HL-60 (cell line): ENCODE data around the gene SP3.

Source experiments
- DNase-seq, 2 experiments: peaks; one replicate each; pipeline ENCODE4 v3.0.0-alpha.2; 2010 to 2020; ENCODE audit warnings: low read depth in 1 of 2, low spot score in 1 of 2
- H3K27ac ChIP-seq: fragments of 250-450 bp; sonication (Bioruptor Pico); replicated peaks from 2 replicates; pipeline ENCODE4 v1.5.1; 2020; ENCODE audit warnings: mild to moderate bottlenecking, moderate library complexity
- H3K27me3 ChIP-seq: fragments of 250-450 bp; sonication (Bioruptor Pico); 2 replicates; pipeline ENCODE4 v1.5.1; 2021; ENCODE audit warnings: mild to moderate bottlenecking, moderate library complexity; ENCODE audit not compliant: insufficient read depth, poor library complexity, severe bottlenecking
- H3K4me3 ChIP-seq: replicated peaks from 2 replicates; pipeline ENCODE4 v1.5.1; 2011; ENCODE audit warnings: mild to moderate bottlenecking, control low read depth, low read length; ENCODE audit not compliant: insufficient read depth
- GABPA ChIP-seq: IDR thresholded peaks from 2 replicates; pipeline ENCODE4 v1.6.1; 2012; ENCODE audit warnings: low read depth
- POLR2AphosphoS5 ChIP-seq: IDR thresholded peaks from 2 replicates; pipeline ENCODE4 v1.6.1; 2012; ENCODE audit warnings: low read depth
- SPI1 ChIP-seq: IDR thresholded peaks from 2 replicates; pipeline ENCODE4 v1.6.1; 2012; ENCODE audit warnings: low read depth, mild to moderate bottlenecking, borderline replicate concordance
- TF ChIP-seq, protein P1 (sequence below): IDR thresholded peaks from one replicate; pipeline ENCODE4 v1.5.1; 2011; ENCODE audit warnings: low read length, control low read depth, inconsistent platforms; ENCODE audit not compliant: insufficient read depth
- TF ChIP-seq, protein P2 (sequence below): IDR thresholded peaks from 2 replicates; pipeline ENCODE4 v1.6.1; 2012; ENCODE audit warnings: low read depth; ENCODE audit not compliant: insufficient replicate concordance

The SP3 gene

DNA sequence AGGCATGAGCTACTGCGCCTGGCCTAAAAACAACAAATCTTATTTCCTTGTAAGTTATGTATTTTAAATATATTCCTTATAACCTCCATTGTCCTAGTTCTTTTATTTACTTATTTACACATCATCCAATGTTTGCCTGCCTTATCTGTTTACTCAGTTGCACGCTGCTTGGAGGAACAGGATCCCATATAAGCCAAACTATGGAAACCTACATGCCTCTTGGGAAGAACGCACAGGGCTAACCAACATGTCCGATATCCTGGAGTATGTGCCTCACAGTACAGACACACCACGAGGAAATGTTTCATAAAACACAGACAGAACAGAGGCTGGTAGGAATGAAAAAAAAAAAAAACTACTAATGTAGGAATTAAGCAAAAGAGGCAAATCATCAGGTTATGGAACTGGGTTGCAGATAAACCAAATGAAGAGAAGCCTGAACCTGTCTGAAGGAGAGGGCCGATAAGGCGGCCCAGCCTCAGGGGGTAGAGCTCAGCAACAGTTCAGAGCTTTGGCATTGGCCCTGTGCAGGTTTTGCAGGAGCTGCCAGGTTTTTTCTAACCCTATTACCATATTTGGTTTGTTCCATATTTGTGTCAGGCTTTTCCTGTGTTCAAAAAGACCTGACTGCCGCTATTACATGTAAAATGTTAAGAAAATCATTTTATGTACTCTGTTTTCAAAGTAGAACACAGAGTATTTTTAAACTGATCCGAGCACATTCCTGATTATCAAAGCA, 19.9 kb upstream of the SP3 start:
- no peak for TF ChIP-seq GABPA
- TF ChIP-seq POLR2AphosphoS5 = no peak
- TF ChIP-seq, protein P1, sequence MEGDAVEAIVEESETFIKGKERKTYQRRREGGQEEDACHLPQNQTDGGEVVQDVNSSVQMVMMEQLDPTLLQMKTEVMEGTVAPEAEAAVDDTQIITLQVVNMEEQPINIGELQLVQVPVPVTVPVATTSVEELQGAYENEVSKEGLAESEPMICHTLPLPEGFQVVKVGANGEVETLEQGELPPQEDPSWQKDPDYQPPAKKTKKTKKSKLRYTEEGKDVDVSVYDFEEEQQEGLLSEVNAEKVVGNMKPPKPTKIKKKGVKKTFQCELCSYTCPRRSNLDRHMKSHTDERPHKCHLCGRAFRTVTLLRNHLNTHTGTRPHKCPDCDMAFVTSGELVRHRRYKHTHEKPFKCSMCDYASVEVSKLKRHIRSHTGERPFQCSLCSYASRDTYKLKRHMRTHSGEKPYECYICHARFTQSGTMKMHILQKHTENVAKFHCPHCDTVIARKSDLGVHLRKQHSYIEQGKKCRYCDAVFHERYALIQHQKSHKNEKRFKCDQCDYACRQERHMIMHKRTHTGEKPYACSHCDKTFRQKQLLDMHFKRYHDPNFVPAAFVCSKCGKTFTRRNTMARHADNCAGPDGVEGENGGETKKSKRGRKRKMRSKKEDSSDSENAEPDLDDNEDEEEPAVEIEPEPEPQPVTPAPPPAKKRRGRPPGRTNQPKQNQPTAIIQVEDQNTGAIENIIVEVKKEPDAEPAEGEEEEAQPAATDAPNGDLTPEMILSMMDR = no peak
- TF ChIP-seq, protein P2, sequence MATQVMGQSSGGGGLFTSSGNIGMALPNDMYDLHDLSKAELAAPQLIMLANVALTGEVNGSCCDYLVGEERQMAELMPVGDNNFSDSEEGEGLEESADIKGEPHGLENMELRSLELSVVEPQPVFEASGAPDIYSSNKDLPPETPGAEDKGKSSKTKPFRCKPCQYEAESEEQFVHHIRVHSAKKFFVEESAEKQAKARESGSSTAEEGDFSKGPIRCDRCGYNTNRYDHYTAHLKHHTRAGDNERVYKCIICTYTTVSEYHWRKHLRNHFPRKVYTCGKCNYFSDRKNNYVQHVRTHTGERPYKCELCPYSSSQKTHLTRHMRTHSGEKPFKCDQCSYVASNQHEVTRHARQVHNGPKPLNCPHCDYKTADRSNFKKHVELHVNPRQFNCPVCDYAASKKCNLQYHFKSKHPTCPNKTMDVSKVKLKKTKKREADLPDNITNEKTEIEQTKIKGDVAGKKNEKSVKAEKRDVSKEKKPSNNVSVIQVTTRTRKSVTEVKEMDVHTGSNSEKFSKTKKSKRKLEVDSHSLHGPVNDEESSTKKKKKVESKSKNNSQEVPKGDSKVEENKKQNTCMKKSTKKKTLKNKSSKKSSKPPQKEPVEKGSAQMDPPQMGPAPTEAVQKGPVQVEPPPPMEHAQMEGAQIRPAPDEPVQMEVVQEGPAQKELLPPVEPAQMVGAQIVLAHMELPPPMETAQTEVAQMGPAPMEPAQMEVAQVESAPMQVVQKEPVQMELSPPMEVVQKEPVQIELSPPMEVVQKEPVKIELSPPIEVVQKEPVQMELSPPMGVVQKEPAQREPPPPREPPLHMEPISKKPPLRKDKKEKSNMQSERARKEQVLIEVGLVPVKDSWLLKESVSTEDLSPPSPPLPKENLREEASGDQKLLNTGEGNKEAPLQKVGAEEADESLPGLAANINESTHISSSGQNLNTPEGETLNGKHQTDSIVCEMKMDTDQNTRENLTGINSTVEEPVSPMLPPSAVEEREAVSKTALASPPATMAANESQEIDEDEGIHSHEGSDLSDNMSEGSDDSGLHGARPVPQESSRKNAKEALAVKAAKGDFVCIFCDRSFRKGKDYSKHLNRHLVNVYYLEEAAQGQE = no peak
- no peak for TF ChIP-seq SPI1
- Histone ChIP-seq H3K27me3 (no peaks in the 10 kb centered on the region), H3K27ac (no peak overlapping the region), H3K4me3 (no peak overlapping the region)
- no peak for DNase-seq

DNA sequence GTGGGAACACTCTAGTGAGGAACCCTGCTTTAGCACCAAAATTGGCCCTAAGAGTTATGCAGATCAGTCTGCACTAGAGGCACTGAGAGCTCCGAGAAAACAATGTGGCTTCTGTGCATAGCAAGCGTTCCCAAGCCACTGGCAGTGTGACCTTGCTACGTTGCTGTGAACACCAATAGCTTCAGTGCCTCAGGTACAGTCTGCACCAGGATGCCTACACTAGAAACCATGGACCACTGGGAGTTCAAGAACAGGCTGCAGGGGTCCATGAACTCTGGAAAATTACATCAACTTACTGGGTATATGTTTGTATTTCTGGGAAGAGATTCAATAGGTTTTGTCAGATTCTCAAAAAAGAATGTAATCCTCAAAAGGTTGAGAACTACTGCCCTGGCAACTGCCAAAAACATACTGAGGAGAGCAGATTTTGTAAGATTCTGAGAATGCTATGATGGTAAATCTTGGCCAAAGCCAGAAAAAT, 18.3 kb upstream of the SP3 start:
- no peak overlapping the region for H3K4me3 ChIP-seq
- no peak for DNase-seq
- TF ChIP-seq SPI1 (no peak), GABPA (no peak), POLR2AphosphoS5 (no peak)
- TF ChIP-seq, protein P1 = no peak
- TF ChIP-seq, protein P2 = no peak
- no peaks in the 10 kb centered on the region for H3K27me3 ChIP-seq
- H3K27ac ChIP-seq = no peak overlapping the region

DNA sequence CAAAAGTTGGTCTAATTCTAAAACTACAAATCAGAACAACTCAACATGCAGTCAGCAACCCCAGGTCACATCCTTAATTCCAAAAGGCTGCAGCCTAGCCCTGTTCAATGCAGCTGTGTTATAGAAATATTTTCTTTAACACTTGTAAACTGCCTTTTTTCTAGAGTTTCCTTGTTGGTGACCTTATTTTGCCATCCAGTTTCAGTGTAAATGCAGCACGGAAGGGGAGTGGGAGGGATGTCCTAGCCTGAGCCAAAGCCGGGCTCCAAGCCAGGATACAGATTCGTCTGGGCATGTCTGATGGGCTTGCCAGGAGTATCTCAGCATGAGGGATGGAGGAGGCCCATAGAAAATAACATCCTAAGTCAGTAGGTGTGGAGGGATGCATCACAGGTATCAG, 17.7 kb upstream of the SP3 start:
- Histone ChIP-seq H3K4me3 (no peak overlapping the region), H3K27me3 (no peaks in the 10 kb centered on the region), H3K27ac (no peak overlapping the region)
- no peak for DNase-seq
- TF ChIP-seq, protein P2 = no peak
- no peak for TF ChIP-seq POLR2AphosphoS5
- no peak for TF ChIP-seq GABPA
- no peak for TF ChIP-seq SPI1
- TF ChIP-seq, protein P1 = no peak
